PFSK-1 (cell line): ENCODE results near the gene JAG2.

Experiments
- FOXP2 ChIP-seq: optimal IDR thresholded peaks from 2 replicates; pipeline ENCODE3; 2011; ENCODE audit warnings: borderline replicate concordance, control low read depth, inconsistent platforms; ENCODE audit not compliant: insufficient read depth; ENCODE audit errors: extremely low read length, extremely low read depth
- POLR2AphosphoS5 ChIP-seq: IDR thresholded peaks from 2 replicates; pipeline ENCODE4 v1.6.1; 2012; ENCODE audit warnings: low read depth, mild to moderate bottlenecking, control low read depth, low read length, moderate library complexity
- SIN3A ChIP-seq: IDR thresholded peaks from 2 replicates; pipeline ENCODE4 v1.6.1; 2012; ENCODE audit warnings: mild to moderate bottlenecking, low read length, moderate library complexity, borderline replicate concordance; ENCODE audit not compliant: insufficient read depth
- TAF1 ChIP-seq: IDR thresholded peaks from 2 replicates; pipeline ENCODE4 v1.6.1; 2012; ENCODE audit warnings: low read length, control low read depth, borderline replicate concordance; ENCODE audit not compliant: insufficient read depth
- TF ChIP-seq, protein P1 (sequence below), 2 experiments: IDR thresholded peaks; 2 replicates each; pipeline versions ENCODE4 v1.6.1 to v1.8.0; 2011 to 2012; ENCODE audit warnings: low read depth in 2 of 2, low read length in 2 of 2, control low read depth in 1 of 2, inconsistent platforms in 1 of 2, mild to moderate bottlenecking in 1 of 2, moderate library complexity in 1 of 2; ENCODE audit not compliant: insufficient read depth in 1 of 2

DNA sequence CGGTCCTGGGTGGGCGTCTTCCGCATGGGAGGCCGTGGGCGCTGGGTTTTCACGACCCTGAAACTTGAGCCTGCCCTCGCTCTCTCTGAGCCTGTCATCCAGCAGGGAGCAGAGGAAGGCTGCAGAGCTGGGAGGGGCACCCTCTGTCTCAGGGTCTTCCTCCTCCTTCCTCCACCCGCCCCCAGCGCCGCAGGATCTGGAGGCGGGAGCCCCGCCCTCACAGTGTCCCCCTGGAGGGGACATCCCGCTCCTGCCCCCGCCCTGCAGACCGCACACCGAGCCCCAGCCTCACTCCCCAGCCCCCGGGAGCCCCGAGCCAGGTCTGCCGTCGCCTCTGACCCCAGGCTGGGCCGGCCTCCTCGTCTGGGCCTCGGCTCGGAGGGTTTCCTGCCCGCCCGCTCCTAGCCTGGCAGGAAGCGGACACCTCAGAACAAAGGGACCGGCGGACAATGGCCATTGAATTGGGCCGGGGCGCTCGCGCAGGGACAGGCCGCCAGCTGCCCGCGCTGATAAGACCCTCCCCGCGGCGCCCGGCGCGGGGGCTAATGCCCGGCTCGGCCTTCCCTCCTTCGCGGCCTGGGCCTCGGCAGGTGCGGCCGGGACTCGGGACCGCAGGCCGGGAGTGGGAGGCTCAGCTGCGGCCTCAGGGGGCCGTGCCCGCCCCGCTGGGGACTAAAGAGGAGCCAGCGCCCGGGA is 27.8 kb upstream of the JAG2 start:
- TF ChIP-seq POLR2AphosphoS5: no peak
- no peak for TF ChIP-seq SIN3A
- TF ChIP-seq, protein P1, sequence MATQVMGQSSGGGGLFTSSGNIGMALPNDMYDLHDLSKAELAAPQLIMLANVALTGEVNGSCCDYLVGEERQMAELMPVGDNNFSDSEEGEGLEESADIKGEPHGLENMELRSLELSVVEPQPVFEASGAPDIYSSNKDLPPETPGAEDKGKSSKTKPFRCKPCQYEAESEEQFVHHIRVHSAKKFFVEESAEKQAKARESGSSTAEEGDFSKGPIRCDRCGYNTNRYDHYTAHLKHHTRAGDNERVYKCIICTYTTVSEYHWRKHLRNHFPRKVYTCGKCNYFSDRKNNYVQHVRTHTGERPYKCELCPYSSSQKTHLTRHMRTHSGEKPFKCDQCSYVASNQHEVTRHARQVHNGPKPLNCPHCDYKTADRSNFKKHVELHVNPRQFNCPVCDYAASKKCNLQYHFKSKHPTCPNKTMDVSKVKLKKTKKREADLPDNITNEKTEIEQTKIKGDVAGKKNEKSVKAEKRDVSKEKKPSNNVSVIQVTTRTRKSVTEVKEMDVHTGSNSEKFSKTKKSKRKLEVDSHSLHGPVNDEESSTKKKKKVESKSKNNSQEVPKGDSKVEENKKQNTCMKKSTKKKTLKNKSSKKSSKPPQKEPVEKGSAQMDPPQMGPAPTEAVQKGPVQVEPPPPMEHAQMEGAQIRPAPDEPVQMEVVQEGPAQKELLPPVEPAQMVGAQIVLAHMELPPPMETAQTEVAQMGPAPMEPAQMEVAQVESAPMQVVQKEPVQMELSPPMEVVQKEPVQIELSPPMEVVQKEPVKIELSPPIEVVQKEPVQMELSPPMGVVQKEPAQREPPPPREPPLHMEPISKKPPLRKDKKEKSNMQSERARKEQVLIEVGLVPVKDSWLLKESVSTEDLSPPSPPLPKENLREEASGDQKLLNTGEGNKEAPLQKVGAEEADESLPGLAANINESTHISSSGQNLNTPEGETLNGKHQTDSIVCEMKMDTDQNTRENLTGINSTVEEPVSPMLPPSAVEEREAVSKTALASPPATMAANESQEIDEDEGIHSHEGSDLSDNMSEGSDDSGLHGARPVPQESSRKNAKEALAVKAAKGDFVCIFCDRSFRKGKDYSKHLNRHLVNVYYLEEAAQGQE (IDR thresholded peaks at IDR 0.05; ENCODE audit: insufficient read depth in 1 of 2, low read depth in 2 of 2, low read length in 2 of 2): no peak
- TF ChIP-seq FOXP2: no peak
- TF ChIP-seq TAF1: no peak
